K562 (cell line): Measurements from ENCODE around the gene PRR20B. TPM values are rescaled to one million over a fixed set of nuclear protein-coding genes. Genes with fewer than 3 reads are reported as not detected.

Source experiments
- ATAC-seq: fragments of 200-7000 bp; cut with Tn5 transposase; 3 replicates; pipeline ENCODE4 v1.9.1; 2020; ENCODE audit warnings: moderate library complexity
- BruUV-seq: library from RNA; stranded (reverse); fragments of 400-500 nt; replicated peaks from 2 replicates; lab custom pipeline; 2021; lab: Mats Ljungman, UMichigan
- CTCF ChIA-PET: fragments of 300-600 bp; formaldehyde crosslinking; extraction: SDS; loops from one replicate; lab custom pipeline; 2021; ENCODE audit warnings: low intra/inter-chr PET ratio; lab: Yijun Ruan, JAX
- POLR2A ChIA-PET: fragments of 300-600, 350-650 bp; sonication (Branson Sonifier 250); formaldehyde crosslinking; extraction: SDS; loops from one replicate; lab custom pipeline; 2021; ENCODE audit warnings: antibody characterized with exemption, inconsistent platforms; lab: Yijun Ruan, JAX
- DNase-seq, 4 experiments: peaks; one replicate each; pipeline versions ENCODE4 v3.0.0 to v3.0.0-alpha.2; 2011 to 2018; ENCODE audit warnings: low spot score in 3 of 4, mixed read lengths in 3 of 4; ENCODE audit errors: extremely low read depth in 1 of 4
- FAIRE-seq: peaks from 2 replicates; lab custom pipeline; 2011; peaks lifted over from hg19 to GRCh38; lab: Jason Lieb, UNC
- H2AFZ ChIP-seq: 2 replicates; pipeline ENCODE4 v1.6.0; 2011; ENCODE audit warnings: low read depth, low read length, control low read depth, inconsistent platforms
- H3K27ac ChIP-seq: fragments of 200-600 bp; 3 replicates; pipeline ENCODE4 v1.8.0; 2011; ENCODE audit warnings: low read depth, mild to moderate bottlenecking, control low read depth, inconsistent platforms, low read length, moderate library complexity, mixed read lengths; ENCODE audit errors: extremely low read depth
- H3K27me3 ChIP-seq, 2 experiments: fragments of 300-600 bp in 1 of 2; 2 replicates in 1 of 2; 3 replicates in 1 of 2; pipeline versions ENCODE4 v1.6.0 to v1.8.0; 2011; ENCODE audit warnings: inconsistent platforms in 2 of 2, low read length in 2 of 2, mild to moderate bottlenecking in 1 of 2, mixed read lengths in 1 of 2, moderate library complexity in 1 of 2; ENCODE audit not compliant: control insufficient read depth in 2 of 2, insufficient read depth in 2 of 2
- H3K36me3 ChIP-seq: fragments of 300-600 bp; 3 replicates; pipeline ENCODE4 v1.8.0; 2011; ENCODE audit warnings: mild to moderate bottlenecking, low read length, inconsistent platforms; ENCODE audit not compliant: control insufficient read depth, insufficient read depth
- H3K4me1 ChIP-seq, 2 experiments: fragments of 200-600 bp in 1 of 2; replicated peaks in 1 of 2; 2 replicates in 1 of 2; 3 replicates in 1 of 2; pipeline versions ENCODE4 v1.5.1 to v1.8.0; 2011; ENCODE audit warnings: inconsistent platforms in 2 of 2, low read length in 2 of 2, mild to moderate bottlenecking in 1 of 2, mixed read lengths in 1 of 2, moderate library complexity in 1 of 2; ENCODE audit not compliant: control insufficient read depth in 2 of 2, insufficient read depth in 2 of 2
- H3K4me2 ChIP-seq: 2 replicates; pipeline ENCODE4 v1.6.1; 2011; ENCODE audit warnings: low read length, control low read depth, inconsistent platforms, mixed read lengths; ENCODE audit not compliant: insufficient read depth
- H3K4me3 ChIP-seq: fragments of 200-600 bp; sonication (generic), shearing (Covaris generic); 2 replicates; pipeline ENCODE4 v1.5.1; 2016; ENCODE audit warnings: control low read depth, inconsistent platforms
- H3K79me2 ChIP-seq: fragments of 200-600 bp; 3 replicates; pipeline ENCODE4 v1.8.0; 2011; ENCODE audit warnings: low read length, inconsistent platforms; ENCODE audit not compliant: control insufficient read depth, insufficient read depth
- H3K9ac ChIP-seq, 2 experiments: 2 replicates each; pipeline versions ENCODE4 v1.6.0 to v1.6.1; 2011; ENCODE audit warnings: low read depth in 2 of 2, low read length in 2 of 2, control low read depth in 1 of 2, inconsistent platforms in 1 of 2, mild to moderate bottlenecking in 1 of 2, mixed read lengths in 1 of 2; ENCODE audit not compliant: insufficient read depth in 1 of 2
- H3K9me1 ChIP-seq: one replicate; pipeline ENCODE4 v1.6.0; 2011; ENCODE audit warnings: inconsistent platforms, mild to moderate bottlenecking, low read length, moderate library complexity; ENCODE audit not compliant: control insufficient read depth, insufficient read depth
- H3K9me3 ChIP-seq: replicated peaks from 2 replicates; pipeline ENCODE4 v1.5.1; 2011; ENCODE audit warnings: low read depth, low read length, inconsistent platforms; ENCODE audit not compliant: control insufficient read depth, insufficient read depth
- H4K20me1 ChIP-seq: replicated peaks from 2 replicates; pipeline ENCODE4 v1.6.1; 2011; ENCODE audit warnings: low read length, inconsistent platforms, mixed read lengths; ENCODE audit not compliant: control insufficient read depth, insufficient read depth
- ASH1L ChIP-seq: fragments of 450-650 bp; IDR thresholded peaks from 2 replicates; pipeline ENCODE4 v1.6.1; 2018; ENCODE audit warnings: borderline replicate concordance, mild to moderate bottlenecking, low read depth; ENCODE audit not compliant: partially characterized antibody
- ELF4 ChIP-seq: fragments of 450-650 bp; formaldehyde crosslinking; IDR thresholded peaks from 2 replicates; pipeline ENCODE4 v1.4.0; 2022; ENCODE audit warnings: missing genetic modification characterization
- MLLT1 ChIP-seq, 2 experiments: fragments of 450-650 bp; IDR thresholded peaks; 2 replicates each; pipeline ENCODE4 v1.6.1; 2016
- NFIC ChIP-seq: fragments of 450-650 bp; IDR thresholded peaks from 2 replicates; pipeline ENCODE4 v1.6.1; 2017; ENCODE audit warnings: mild to moderate bottlenecking, inconsistent platforms
- OTX1 ChIP-seq: fragments of 450-650 bp; formaldehyde crosslinking; IDR thresholded peaks from 2 replicates; pipeline ENCODE4 v1.4.0; 2022; ENCODE audit warnings: mild to moderate bottlenecking
- PCBP1 ChIP-seq: fragments of 200-400 bp; formaldehyde crosslinking; IDR thresholded peaks from 2 replicates; pipeline ENCODE4 v1.6.1; 2018; ENCODE audit warnings: mild to moderate bottlenecking, low read depth, low read length; ENCODE audit not compliant: poor library complexity, severe bottlenecking
- PYGO2 ChIP-seq: fragments of 450-650 bp; IDR thresholded peaks from 2 replicates; pipeline ENCODE4 v1.6.1; 2016; ENCODE audit warnings: mild to moderate bottlenecking, missing genetic modification characterization, moderate library complexity, missing compliant biosample characterization
- SMAD4 ChIP-seq: fragments of 250-450 bp; sonication (Bioruptor Pico); conservative IDR thresholded peaks from 2 replicates; pipeline ENCODE4 v1.8.0; 2021; ENCODE audit warnings: inconsistent platforms, mild to moderate bottlenecking, moderate library complexity
- ZNF121 ChIP-seq: sonication (generic); formaldehyde crosslinking; conservative IDR thresholded peaks from 2 replicates; pipeline ENCODE4 v1.8.0; 2022; ENCODE audit warnings: missing genetic modification reagents
- ZNF124 ChIP-seq: sonication (generic); formaldehyde crosslinking; IDR thresholded peaks from 2 replicates; pipeline ENCODE4 v1.8.1; 2022; ENCODE audit warnings: missing genetic modification reagents
- ZNF668 ChIP-seq: fragments of 250-450 bp; sonication (Bioruptor Pico); IDR thresholded peaks from 2 replicates; pipeline ENCODE4 v1.8.0; 2022; ENCODE audit warnings: mild to moderate bottlenecking, inconsistent platforms
- WGBS: fragments of 100-300 bp; shearing (Covaris generic); methylation state at CpG from one replicate; pipeline ENCODE4 v1.1.6; 2016; ENCODE audit warnings: low coverage, mixed read lengths; ENCODE audit not compliant: insufficient coverage; ENCODE audit errors: missing lambda C conversion rate; 5-methylcytosine and 5-hydroxymethylcytosine counted together
- in situ Hi-C: fragments of 300-500 bp; cut with MboI; formaldehyde crosslinking; loops from 4 replicates; pipeline ENCODE4 v1.15.0; 2018; ENCODE audit warnings: inconsistent platforms, mixed read lengths
- intact Hi-C: fragments of 100-400 bp; cut with micrococcal nuclease; formaldehyde crosslinking; loops from 2 replicates; pipeline ENCODE4 v1.14.2; 2022
- polyA plus RNA-seq, 8 experiments: library from polyadenylated mRNA; depleted of rRNA in 4 of 8; stranded (reverse) in 5 of 8; unstranded in 3 of 8; fragments of >200 nt; fragmentation: Nextera tagmentation in 2 of 8; fragmentation: Illumina TruSeq in 1 of 8; extraction: Ambion mirVana in 2 of 8; extraction: Trizol in 1 of 8; gene quantifications; 2 replicates each; pipeline versions ENCODE4 v1.2.1 to v1.2.3, GENCODE V29; 2011 to 2014; ENCODE audit warnings: inconsistent platforms in 1 of 8, missing spikeins in 1 of 8
- total RNA-seq, 7 experiments: library from RNA; depleted of rRNA in 6 of 7; stranded (reverse); fragments of >200 nt in 6 of 7; fragmentation: Illumina TruSeq in 2 of 7; extraction: Trizol in 2 of 7; gene quantifications; 2 replicates each; pipeline versions ENCODE4 v1.2.1 to v1.2.3, GENCODE V29; 2011 to 2021; ENCODE audit warnings: low replicate concordance in 1 of 7
- TF ChIP-seq, protein P1 (sequence below): sonication (generic); IDR thresholded peaks from 2 replicates; pipeline ENCODE4 v1.6.1; 2016
- TF ChIP-seq, protein P2 (sequence below), 2 experiments: fragments of 450-650 bp in 1 of 2; IDR thresholded peaks; 2 replicates each; pipeline ENCODE4 v1.6.1; 2011 to 2017; ENCODE audit warnings: low read depth in 2 of 2, antibody characterized with exemption in 1 of 2, borderline replicate concordance in 1 of 2, low read length in 1 of 2, mild to moderate bottlenecking in 1 of 2, mixed read lengths in 1 of 2; ENCODE audit not compliant: control insufficient read depth in 1 of 2
- TF ChIP-seq, protein P3 (sequence below): fragments of 250-450 bp; sonication (Bioruptor Pico); IDR thresholded peaks from 2 replicates; pipeline ENCODE4 v1.5.0; 2021
- TF ChIP-seq, protein P4 (sequence below): sonication (generic); formaldehyde crosslinking; IDR thresholded peaks from 2 replicates; pipeline ENCODE4 v1.8.1; 2023; ENCODE audit warnings: mild to moderate bottlenecking, missing genetic modification reagents, moderate library complexity

The PRR20B gene
- total and polyA plus RNA-seq, 9 of the 15 experiments (the other 6 are each of a cell fraction or from before 2014, with no cell fraction given) = not detected

GRCh38 chr13:57191667-57192066, 44.4 kb downstream of the PRR20B start:
- Histone ChIP-seq H3K4me2 (no peak overlapping the region), H3K27ac (no peak overlapping the region), H3K36me3 (no peaks in the 10 kb centered on the region), H3K9me1 (no peaks in the 10 kb centered on the region), H3K4me3 (no peak overlapping the region), H4K20me1 (no peaks in the 10 kb centered on the region), H3K27me3 (no peaks in the 10 kb centered on the region), H3K9ac (no peak overlapping the region), H3K9me3 (no peaks in the 10 kb centered on the region), H2AFZ (no peak overlapping the region), H3K79me2 (no peaks in the 10 kb centered on the region), H3K4me1 (no peaks in the 10 kb centered on the region)
- intact Hi-C loops (no loop called here), in situ Hi-C loops (no loop called here)
- BruUV-seq = no TSS peak
- WGBS = 0% methylated on average over 1 of the region's 1 CpG
- POLR2A ChIA-PET = no interaction called here
- CTCF ChIA-PET = no interaction called here
- ATAC-seq = no peak
- FAIRE-seq = no peak
- DNase-seq = no peak
- TF ChIP-seq, protein P1, sequence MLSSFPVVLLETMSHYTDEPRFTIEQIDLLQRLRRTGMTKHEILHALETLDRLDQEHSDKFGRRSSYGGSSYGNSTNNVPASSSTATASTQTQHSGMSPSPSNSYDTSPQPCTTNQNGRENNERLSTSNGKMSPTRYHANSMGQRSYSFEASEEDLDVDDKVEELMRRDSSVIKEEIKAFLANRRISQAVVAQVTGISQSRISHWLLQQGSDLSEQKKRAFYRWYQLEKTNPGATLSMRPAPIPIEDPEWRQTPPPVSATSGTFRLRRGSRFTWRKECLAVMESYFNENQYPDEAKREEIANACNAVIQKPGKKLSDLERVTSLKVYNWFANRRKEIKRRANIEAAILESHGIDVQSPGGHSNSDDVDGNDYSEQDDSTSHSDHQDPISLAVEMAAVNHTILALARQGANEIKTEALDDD = no peak
- TF ChIP-seq MLLT1 (IDR thresholded peaks at IDR 0.05) = no peak
- TF ChIP-seq ZNF124 (CRISPR knock-in tag) = no peak
- no peak for TF ChIP-seq ASH1L
- TF ChIP-seq, protein P2, sequence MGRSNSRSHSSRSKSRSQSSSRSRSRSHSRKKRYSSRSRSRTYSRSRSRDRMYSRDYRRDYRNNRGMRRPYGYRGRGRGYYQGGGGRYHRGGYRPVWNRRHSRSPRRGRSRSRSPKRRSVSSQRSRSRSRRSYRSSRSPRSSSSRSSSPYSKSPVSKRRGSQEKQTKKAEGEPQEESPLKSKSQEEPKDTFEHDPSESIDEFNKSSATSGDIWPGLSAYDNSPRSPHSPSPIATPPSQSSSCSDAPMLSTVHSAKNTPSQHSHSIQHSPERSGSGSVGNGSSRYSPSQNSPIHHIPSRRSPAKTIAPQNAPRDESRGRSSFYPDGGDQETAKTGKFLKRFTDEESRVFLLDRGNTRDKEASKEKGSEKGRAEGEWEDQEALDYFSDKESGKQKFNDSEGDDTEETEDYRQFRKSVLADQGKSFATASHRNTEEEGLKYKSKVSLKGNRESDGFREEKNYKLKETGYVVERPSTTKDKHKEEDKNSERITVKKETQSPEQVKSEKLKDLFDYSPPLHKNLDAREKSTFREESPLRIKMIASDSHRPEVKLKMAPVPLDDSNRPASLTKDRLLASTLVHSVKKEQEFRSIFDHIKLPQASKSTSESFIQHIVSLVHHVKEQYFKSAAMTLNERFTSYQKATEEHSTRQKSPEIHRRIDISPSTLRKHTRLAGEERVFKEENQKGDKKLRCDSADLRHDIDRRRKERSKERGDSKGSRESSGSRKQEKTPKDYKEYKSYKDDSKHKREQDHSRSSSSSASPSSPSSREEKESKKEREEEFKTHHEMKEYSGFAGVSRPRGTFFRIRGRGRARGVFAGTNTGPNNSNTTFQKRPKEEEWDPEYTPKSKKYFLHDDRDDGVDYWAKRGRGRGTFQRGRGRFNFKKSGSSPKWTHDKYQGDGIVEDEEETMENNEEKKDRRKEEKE (IDR thresholded peaks at IDR 0.05; ENCODE audit: borderline replicate concordance in 1 of 2, control insufficient read depth in 1 of 2, low read depth in 2 of 2, low read length in 1 of 2) = no peak
- TF ChIP-seq, protein P3, sequence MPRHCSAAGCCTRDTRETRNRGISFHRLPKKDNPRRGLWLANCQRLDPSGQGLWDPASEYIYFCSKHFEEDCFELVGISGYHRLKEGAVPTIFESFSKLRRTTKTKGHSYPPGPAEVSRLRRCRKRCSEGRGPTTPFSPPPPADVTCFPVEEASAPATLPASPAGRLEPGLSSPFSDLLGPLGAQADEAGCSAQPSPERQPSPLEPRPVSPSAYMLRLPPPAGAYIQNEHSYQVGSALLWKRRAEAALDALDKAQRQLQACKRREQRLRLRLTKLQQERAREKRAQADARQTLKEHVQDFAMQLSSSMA (CRISPR knock-in tag) = no peak
- no peak for TF ChIP-seq PCBP1
- no peak for TF ChIP-seq ELF4 (CRISPR knock-in tag)
- TF ChIP-seq NFIC = no peak
- no peak for TF ChIP-seq ZNF121 (CRISPR knock-in tag)
- no peak for TF ChIP-seq ZNF668 (CRISPR knock-in tag)
- no peak for TF ChIP-seq PYGO2 (tag)
- TF ChIP-seq, protein P4, sequence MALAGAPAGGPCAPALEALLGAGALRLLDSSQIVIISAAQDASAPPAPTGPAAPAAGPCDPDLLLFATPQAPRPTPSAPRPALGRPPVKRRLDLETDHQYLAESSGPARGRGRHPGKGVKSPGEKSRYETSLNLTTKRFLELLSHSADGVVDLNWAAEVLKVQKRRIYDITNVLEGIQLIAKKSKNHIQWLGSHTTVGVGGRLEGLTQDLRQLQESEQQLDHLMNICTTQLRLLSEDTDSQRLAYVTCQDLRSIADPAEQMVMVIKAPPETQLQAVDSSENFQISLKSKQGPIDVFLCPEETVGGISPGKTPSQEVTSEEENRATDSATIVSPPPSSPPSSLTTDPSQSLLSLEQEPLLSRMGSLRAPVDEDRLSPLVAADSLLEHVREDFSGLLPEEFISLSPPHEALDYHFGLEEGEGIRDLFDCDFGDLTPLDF = no peak
- no peak for TF ChIP-seq SMAD4 (CRISPR knock-in tag)
- no peak for TF ChIP-seq OTX1 (CRISPR knock-in tag)
